NCI-H345 (cell line): ENCODE data around the gene TRIP12.

ENCODE experiments used
- DNase-seq: peaks from one replicate; lab custom pipeline; 2025; lab: John Stamatoyannopoulos, UW

TRIP12 gene

DNA sequence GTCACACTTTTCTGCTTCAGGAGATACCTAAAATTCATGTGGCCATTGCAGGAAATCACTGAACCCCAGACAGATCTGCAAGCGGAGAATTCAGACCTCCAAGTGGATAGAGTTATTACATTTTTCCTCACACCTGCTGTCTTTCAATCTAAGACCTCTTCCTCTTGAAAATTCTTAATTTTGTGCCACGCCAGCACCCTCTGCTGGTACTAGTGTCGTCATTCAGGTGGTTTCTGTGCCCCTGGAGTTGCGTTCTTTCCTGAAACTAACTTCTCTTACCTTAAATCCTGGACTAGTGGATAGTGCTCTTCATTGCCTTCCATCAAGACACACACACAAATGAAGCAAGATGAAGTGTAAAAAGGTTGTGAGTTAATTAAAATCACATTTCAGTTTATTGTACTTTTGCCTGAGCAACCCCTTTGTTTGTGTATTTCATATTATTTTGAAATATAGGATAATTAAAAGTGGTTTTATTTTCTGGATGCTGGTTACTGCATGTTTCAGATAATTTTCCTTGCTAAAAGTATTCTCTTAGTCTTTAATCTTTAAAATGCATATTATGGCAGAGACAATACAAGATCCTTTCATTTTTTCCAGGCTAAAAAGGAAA lies 205.8 kb downstream of the TRIP12 start:
- DNase-seq: peak; percentile 81

DNA sequence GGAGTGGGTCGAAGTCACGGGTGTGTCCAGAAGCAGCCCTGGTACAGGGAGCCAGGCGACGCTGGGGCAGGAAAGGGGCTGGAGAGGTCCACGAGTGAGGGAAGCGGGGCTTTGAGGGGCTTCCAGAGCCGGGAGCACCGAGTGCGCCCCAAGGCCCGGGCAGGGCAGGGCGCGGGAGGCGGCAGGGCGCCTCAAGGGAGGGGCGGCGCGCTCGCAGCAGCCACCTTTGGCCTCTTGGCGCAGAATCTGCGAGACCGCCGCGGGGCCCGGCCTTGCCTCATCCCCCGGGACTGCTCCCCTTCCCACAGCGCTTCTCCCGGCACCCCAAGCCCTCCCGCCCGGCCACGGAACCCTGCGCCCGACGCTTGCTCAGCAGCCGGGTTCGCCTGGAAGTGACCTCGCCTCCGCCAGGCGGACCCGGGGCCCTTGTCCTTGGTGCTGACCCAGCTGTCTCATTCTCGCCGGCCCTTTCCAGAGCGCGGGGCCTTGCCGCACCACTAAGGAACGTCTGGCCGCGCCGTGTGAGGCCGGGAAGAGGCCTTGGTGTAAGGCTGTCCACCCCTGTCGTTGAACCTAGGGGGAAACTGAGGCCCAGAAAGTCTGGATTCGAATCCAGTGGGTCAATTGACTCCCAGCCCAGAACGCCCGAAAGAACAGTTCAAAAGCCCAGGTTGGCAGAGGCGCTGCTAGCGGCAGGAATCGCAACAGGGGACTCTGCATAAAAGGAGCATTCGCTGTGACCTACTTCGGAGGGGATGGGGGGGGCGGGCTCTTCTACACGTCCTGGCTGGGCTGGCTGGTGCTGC lies 206.9 kb downstream of the TRIP12 start:
- DNase-seq: peak; percentile 78

DNA sequence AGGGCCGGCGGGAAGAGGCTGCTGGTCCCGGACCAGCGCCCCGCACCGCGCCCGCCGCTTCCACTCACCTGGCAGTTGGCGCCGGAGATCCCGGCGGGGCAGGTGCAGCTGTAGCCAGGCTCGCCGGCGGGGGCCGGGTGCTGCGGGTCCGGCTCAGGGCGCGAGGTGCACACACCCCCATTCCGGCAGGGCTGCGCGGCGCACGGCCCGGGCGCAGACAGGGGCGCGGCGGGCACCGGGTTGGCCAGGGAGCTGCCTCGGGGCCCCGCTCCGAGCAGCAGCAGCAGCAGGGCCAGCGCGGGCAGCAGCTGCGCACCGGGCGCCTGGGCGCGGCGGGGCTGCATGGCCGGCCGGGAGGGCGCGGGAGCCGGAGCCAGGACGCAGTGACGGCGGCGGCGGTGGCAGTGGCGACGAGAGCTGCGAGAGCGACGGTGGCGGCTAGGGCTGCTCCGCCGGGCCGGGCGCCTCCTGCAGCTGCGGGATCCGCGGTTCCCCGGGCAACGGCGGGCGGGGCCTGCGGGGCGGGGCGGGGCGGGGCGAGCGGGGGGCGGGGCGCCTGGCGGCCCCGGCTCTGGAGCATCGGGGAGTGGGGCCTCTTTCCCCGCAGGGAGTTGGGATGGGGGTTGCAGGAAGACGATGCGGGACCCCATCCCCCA lies 207.6 kb downstream of the TRIP12 start, which contains the start of gene DNER:
DNER (minus strand) TSS at position 476 of the 656 bp plus-strand sequence; CDS start at position 344, 132 bp downstream.
- peak; percentile 70 for DNase-seq
